ENCODE results near the gene TBC1D30.
"Not testable (repeated sequence)": the region's sequence is repeated elsewhere in the genome, so short reads cannot be mapped to it uniquely, and the experiment has no call there.

Gene TBC1D30

GRCh38 chr12:64806593-64807460 lies 17.6 kb upstream of the TBC1D30 start:
- DNase-seq (ENCODE audit: low spot score) = no peak

GRCh38 chr12:64808110-64808509 lies 16.3 kb upstream of the TBC1D30 start:
- DNase-seq (ENCODE audit: low spot score) = no peak

- no peak for DNase-seq (ENCODE audit: low spot score)
Observed at GRCh38 chr12:64810831-64811230, 13.6 kb upstream of the TBC1D30 start.

- DNase-seq (ENCODE audit: low spot score) = no peak
Observed at GRCh38 chr12:64813723-64814122, 10.7 kb upstream of the TBC1D30 start.

- DNase-seq (ENCODE audit: low spot score) = no peak
Observed at GRCh38 chr12:64814432-64814831, 10.0 kb upstream of the TBC1D30 start.

- DNase-seq (ENCODE audit: low spot score) = no peak
Observed at GRCh38 chr12:64819816-64820402, 4.5 kb upstream of the TBC1D30 start.

- DNase-seq (ENCODE audit: low spot score) = no peak
Observed at GRCh38 chr12:64820593-64820992, 3.9 kb upstream of the TBC1D30 start.

- no peak for DNase-seq (ENCODE audit: low spot score)
Observed at GRCh38 chr12:64821116-64821630, 3.3 kb upstream of the TBC1D30 start.

GRCh38 chr12:64824130-64824499 lies 332 bp upstream of the TBC1D30 start:
- no peak for DNase-seq (ENCODE audit: low spot score)

GRCh38 chr12:64825143-64826021 lies 935 bp downstream of the TBC1D30 start:
- DNase-seq (ENCODE audit: low spot score) = no peak

- peak; percentile 28 for DNase-seq (ENCODE audit: low spot score)
Observed at GRCh38 chr12:64826234-64826633, 1.8 kb downstream of the TBC1D30 start.

- DNase-seq (ENCODE audit: low spot score) = no peak
Observed at GRCh38 chr12:64828713-64829112, 4.3 kb downstream of the TBC1D30 start.

GRCh38 chr12:64833928-64834327 lies 9.5 kb downstream of the TBC1D30 start:
- no peak for DNase-seq (ENCODE audit: low spot score)

GRCh38 chr12:64835901-64836300 lies 11.5 kb downstream of the TBC1D30 start:
- DNase-seq (ENCODE audit: low spot score) = no peak

- no peak for DNase-seq (ENCODE audit: low spot score)
Observed at GRCh38 chr12:64836856-64837255, 12.4 kb downstream of the TBC1D30 start.

GRCh38 chr12:64837427-64837826 lies 13.0 kb downstream of the TBC1D30 start:
- DNase-seq (ENCODE audit: low spot score) = no peak

- DNase-seq (ENCODE audit: low spot score) = no peak
Observed at GRCh38 chr12:64840119-64840518, 15.7 kb downstream of the TBC1D30 start.

- DNase-seq (ENCODE audit: low spot score) = no peak
Observed at GRCh38 chr12:64840949-64841717, 16.7 kb downstream of the TBC1D30 start.

- DNase-seq (ENCODE audit: low spot score) = not testable (repeated sequence)
Observed at GRCh38 chr12:64848409-64848808, 24.0 kb downstream of the TBC1D30 start.

GRCh38 chr12:64858882-64859605 lies 34.6 kb downstream of the TBC1D30 start:
- no peak for DNase-seq (ENCODE audit: low spot score)

- no peak for DNase-seq (ENCODE audit: low spot score)
Observed at GRCh38 chr12:64860446-64860998, 36.1 kb downstream of the TBC1D30 start.

Measured in kidney capillary endothelial cell (primary cell).